NCI-H2107 treated with DMSO at 0.1 percent for 48 hours (cell line): ENCODE data around the gene ATP5PO.
"Not testable (repeated sequence)": the region's sequence is repeated elsewhere in the genome, so short reads cannot be mapped to it uniquely, and the experiment has no call there.

Experiments
- DNase-seq: peaks from one replicate; lab custom pipeline; 2025; ENCODE audit not compliant: unreplicated experiment; lab: John Stamatoyannopoulos, UW

The ATP5PO gene

GRCh38 chr21:33940881-33941245, 25.3 kb upstream of the ATP5PO start:
- no peak for DNase-seq

- DNase-seq = no peak
These were observed 24.7 kb upstream of the ATP5PO start for GRCh38 chr21:33940164-33940880.

GRCh38 chr21:33939226-33939625, 23.6 kb upstream of the ATP5PO start:
- DNase-seq = no peak

- no peak for DNase-seq
These were observed 22.8 kb upstream of the ATP5PO start for GRCh38 chr21:33938381-33938780.

- no peak for DNase-seq
These were observed 22.3 kb upstream of the ATP5PO start for GRCh38 chr21:33937931-33938339.

GRCh38 chr21:33937146-33937545, 21.5 kb upstream of the ATP5PO start:
- no peak for DNase-seq

GRCh38 chr21:33936301-33937038, 20.9 kb upstream of the ATP5PO start:
- no peak for DNase-seq

GRCh38 chr21:33932731-33933130, 17.1 kb upstream of the ATP5PO start:
- DNase-seq = no peak

- no peak for DNase-seq
These were observed 16.3 kb upstream of the ATP5PO start for GRCh38 chr21:33931799-33932390.

- not testable (repeated sequence) for DNase-seq
These were observed 15.6 kb upstream of the ATP5PO start for GRCh38 chr21:33931052-33931798.

- DNase-seq = not testable (repeated sequence)
These were observed 10.6 kb upstream of the ATP5PO start for GRCh38 chr21:33926248-33926647.

GRCh38 chr21:33924766-33925100, 9.1 kb upstream of the ATP5PO start:
- no peak for DNase-seq

- DNase-seq = peak; percentile 86
These were observed 8.6 kb upstream of the ATP5PO start for GRCh38 chr21:33924079-33924765.

- DNase-seq = no peak
These were observed 1.8 kb upstream of the ATP5PO start for GRCh38 chr21:33917421-33917820.

- no peak for DNase-seq
These were observed 580 bp upstream of the ATP5PO start for GRCh38 chr21:33916200-33916567.

- no peak for DNase-seq
These were observed 1.4 kb downstream of the ATP5PO start for GRCh38 chr21:33914188-33914587.

GRCh38 chr21:33909756-33910155, 5.8 kb downstream of the ATP5PO start:
- DNase-seq = no peak

GRCh38 chr21:33908760-33909159, 6.8 kb downstream of the ATP5PO start:
- DNase-seq = no peak

- DNase-seq = no peak
These were observed 11.6 kb downstream of the ATP5PO start for GRCh38 chr21:33904041-33904440.

GRCh38 chr21:33902349-33902748, 13.3 kb downstream of the ATP5PO start:
- no peak for DNase-seq
